NCI-H226 (cell line): Measurements from ENCODE around the gene TIAL1.
A peak's percentile ranks its signal among the peaks of the same experiment; 100 is the strongest.
"Not testable (repeated sequence)": the region's sequence is repeated elsewhere in the genome, so short reads cannot be mapped to it uniquely, and the experiment has no call there.

ENCODE experiments used
- DNase-seq: peaks from one replicate; pipeline ENCODE4 v3.0.0-alpha.2; 2015

Gene TIAL1

GRCh38 chr10:119611433-119611832, 14.7 kb upstream of the TIAL1 start:
- DNase-seq = no peak

- DNase-seq = no peak
Observed at GRCh38 chr10:119609516-119609915, 12.8 kb upstream of the TIAL1 start.

GRCh38 chr10:119608316-119609155, 11.8 kb upstream of the TIAL1 start:
- no peak for DNase-seq

GRCh38 chr10:119604468-119604867, 7.7 kb upstream of the TIAL1 start:
- no peak for DNase-seq

- DNase-seq = no peak
Observed at GRCh38 chr10:119602241-119603095, 5.7 kb upstream of the TIAL1 start.

- no peak for DNase-seq
Observed at GRCh38 chr10:119598397-119598796, 1.6 kb upstream of the TIAL1 start.

- DNase-seq = no peak
Observed at GRCh38 chr10:119597405-119598186, 832 bp upstream of the TIAL1 start.

- peak; percentile 6 for DNase-seq
Observed at GRCh38 chr10:119595676-119596515, 868 bp downstream of the TIAL1 start.

GRCh38 chr10:119595134-119595675, 1.6 kb downstream of the TIAL1 start:
- no peak for DNase-seq

- no peak for DNase-seq
Observed at GRCh38 chr10:119588071-119588470, 8.7 kb downstream of the TIAL1 start.

GRCh38 chr10:119578355-119578754, 18.4 kb downstream of the TIAL1 start:
- DNase-seq = no peak

- no peak for DNase-seq
Observed at GRCh38 chr10:119575991-119576390, 20.8 kb downstream of the TIAL1 start.

- no peak for DNase-seq
Observed at GRCh38 chr10:119575506-119575905, 21.3 kb downstream of the TIAL1 start.

- no peak for DNase-seq
Observed at GRCh38 chr10:119567978-119568377, 28.8 kb downstream of the TIAL1 start.

GRCh38 chr10:119562097-119562496, 34.7 kb downstream of the TIAL1 start:
- DNase-seq = no peak

- DNase-seq = not testable (repeated sequence)
Observed at GRCh38 chr10:119559511-119559910, 37.3 kb downstream of the TIAL1 start.

GRCh38 chr10:119556081-119556480, 40.7 kb downstream of the TIAL1 start:
- DNase-seq = not testable (repeated sequence)

GRCh38 chr10:119555178-119555784, 41.5 kb downstream of the TIAL1 start:
- DNase-seq = no peak

GRCh38 chr10:119550827-119551226, 45.9 kb downstream of the TIAL1 start:
- no peak for DNase-seq

- no peak for DNase-seq
Observed at GRCh38 chr10:119549247-119549999, 47.3 kb downstream of the TIAL1 start.

- DNase-seq = no peak
Observed at GRCh38 chr10:119546009-119546408, 50.8 kb downstream of the TIAL1 start.
